Mucosa of descending colon (tissue), 3 donors: ENCODE measurements around the gene PIGC. TPM values are rescaled to one million over a fixed set of nuclear protein-coding genes. Genes with fewer than 3 reads are reported as not detected.
A peak's percentile ranks its signal among the peaks of the same experiment; 100 is the strongest.

Source experiments
- ATAC-seq: fragments of 200-7000 bp; cut with Tn5 transposase; one replicate; pipeline ENCODE4 v1.9.1; 2020; ENCODE audit warnings: mild to moderate bottlenecking, moderate library complexity
- DNase-seq, 3 donors: peaks; one replicate each; pipeline ENCODE4 v3.0.0-alpha.2; 2020
- H3K36me3 ChIP-seq: fragments of 200-600 bp; one replicate; pipeline ENCODE4 v1.8.0; 2021; ENCODE audit warnings: low read depth, mild to moderate bottlenecking
- H3K4me1 ChIP-seq: fragments of 200-600 bp; one replicate; pipeline ENCODE4 v1.8.0; 2021; ENCODE audit warnings: low read depth, mild to moderate bottlenecking
- H3K4me3 ChIP-seq: fragments of 200-600 bp; one replicate; pipeline ENCODE4 v1.8.0; 2021; ENCODE audit warnings: mild to moderate bottlenecking
- H3K9me3 ChIP-seq: fragments of 200-600 bp; one replicate; pipeline ENCODE4 v1.8.0; 2021; ENCODE audit warnings: mild to moderate bottlenecking
- CTCF ChIP-seq: fragments of 200-600 bp; IDR thresholded peaks from one replicate; pipeline ENCODE4 v1.8.0; 2022; ENCODE audit warnings: antibody characterized with exemption, mild to moderate bottlenecking
- intact Hi-C, 2 donors: fragments of 100-400 bp; cut with DNase I in 1 of 2; cut with micrococcal nuclease in 1 of 2; formaldehyde crosslinking; loops; one replicate each; pipeline versions ENCODE4 v1.11.0 to v1.11.1; 2022; cut with DNase I, micrococcal nuclease
- total RNA-seq, 3 donors: library from RNA; stranded (reverse); fragmentation: NEBNext Ultra II Directional in 2 of 3; extraction: Animal tissue kit (Norgen Biotek cat#: 25700) in 2 of 3; gene quantifications; one replicate each; pipeline versions ENCODE4 v1.2.1 to v1.2.4, GENCODE V29; 2021 to 2023
- donor health status: DM: no; HTN: no; CAD: no; lungs with moderate emphysema.
- donor health status: DM: no; HTN: no; CAD: no.
- donor health status: DM: no; HTN: yes; CAD: no.

Gene PIGC
- total RNA-seq, 3 donors from 2014 or later, result 25.6 to 27.7 (median 26.3) TPM

GRCh38 chr1:172402878-172403569 is 40.8 kb downstream of the PIGC start:
- Histone ChIP-seq H3K4me3 (no peak overlapping the region), H3K9me3 (no peaks in the 10 kb centered on the region), H3K36me3 (no peaks in the 10 kb centered on the region), H3K4me1 (peaks cover 14% of the 10 kb centered on the region)
- TF ChIP-seq CTCF, result no peak
- DNase-seq, result no peak
- ATAC-seq, result no peak
- intact Hi-C loops, result loop anchor here in 1 of 2 donors (10.0 kb wide), 1 partner anchor 398 kb away; no protein-coding TSS in a partner anchor

- ATAC-seq (no peak), DNase-seq (no peak)
- intact Hi-C loops, result loop anchor here in 1 of 2 donors (10.0 kb wide), 1 partner anchor 397 kb away; no protein-coding TSS in a partner anchor
- Histone ChIP-seq H3K4me3 (no peak overlapping the region), H3K4me1 (peaks cover 15% of the 10 kb centered on the region), H3K9me3 (no peaks in the 10 kb centered on the region), H3K36me3 (no peaks in the 10 kb centered on the region)
- TF ChIP-seq CTCF, result no peak
Observed at GRCh38 chr1:172401892-172402291, 42.0 kb downstream of the PIGC start.

GRCh38 chr1:172401477-172401876 is 42.4 kb downstream of the PIGC start:
- H3K4me3 ChIP-seq, result no peak overlapping the region
- H3K9me3 ChIP-seq, result no peaks in the 10 kb centered on the region
- H3K36me3 ChIP-seq, result no peaks in the 10 kb centered on the region
- ATAC-seq, result no peak
- no peak for TF ChIP-seq CTCF
- no peak for DNase-seq
- peaks cover 15% of the 10 kb centered on the region for H3K4me1 ChIP-seq
- intact Hi-C loops, result loop anchor here in 1 of 2 donors (10.0 kb wide), 1 partner anchor 397 kb away; no protein-coding TSS in a partner anchor

GRCh38 chr1:172400722-172401105 is 43.2 kb downstream of the PIGC start:
- intact Hi-C loops, result loop anchor here in 1 of 2 donors (10.0 kb wide), 1 partner anchor 396 kb away; no protein-coding TSS in a partner anchor
- no peak for TF ChIP-seq CTCF
- ATAC-seq (no peak), DNase-seq (no peak)
- Histone ChIP-seq H3K4me1 (peaks cover 15% of the 10 kb centered on the region), H3K4me3 (no peak overlapping the region), H3K36me3 (no peaks in the 10 kb centered on the region), H3K9me3 (no peaks in the 10 kb centered on the region)

- no peak overlapping the region for H3K4me3 ChIP-seq
- intact Hi-C loops, result loop anchor here (10.0 kb wide), 2 partner anchors 255 to 395 kb away; no protein-coding TSS in a partner anchor
- no peaks in the 10 kb centered on the region for H3K36me3 ChIP-seq
- ATAC-seq (peak; percentile 21), DNase-seq (no peak)
- H3K9me3 ChIP-seq, result no peaks in the 10 kb centered on the region
- TF ChIP-seq CTCF, result no peak
- peaks cover 15% of the 10 kb centered on the region for H3K4me1 ChIP-seq
Observed at GRCh38 chr1:172399756-172400721, 43.8 kb downstream of the PIGC start.
